NCI-H1694 (cell line): ENCODE results near the gene DGCR2.
"Not testable (repeated sequence)": the region's sequence is repeated elsewhere in the genome, so short reads cannot be mapped to it uniquely, and the experiment has no call there.

ENCODE experiments used
- DNase-seq: peaks from one replicate; lab custom pipeline; 2025; lab: John Stamatoyannopoulos, UW

The DGCR2 gene

GRCh38 chr22:19041704-19042074, 80.5 kb downstream of the DGCR2 start:
- DNase-seq: no peak

- DNase-seq: no peak
Observed at GRCh38 chr22:19040888-19041703, 81.1 kb downstream of the DGCR2 start.

DNA sequence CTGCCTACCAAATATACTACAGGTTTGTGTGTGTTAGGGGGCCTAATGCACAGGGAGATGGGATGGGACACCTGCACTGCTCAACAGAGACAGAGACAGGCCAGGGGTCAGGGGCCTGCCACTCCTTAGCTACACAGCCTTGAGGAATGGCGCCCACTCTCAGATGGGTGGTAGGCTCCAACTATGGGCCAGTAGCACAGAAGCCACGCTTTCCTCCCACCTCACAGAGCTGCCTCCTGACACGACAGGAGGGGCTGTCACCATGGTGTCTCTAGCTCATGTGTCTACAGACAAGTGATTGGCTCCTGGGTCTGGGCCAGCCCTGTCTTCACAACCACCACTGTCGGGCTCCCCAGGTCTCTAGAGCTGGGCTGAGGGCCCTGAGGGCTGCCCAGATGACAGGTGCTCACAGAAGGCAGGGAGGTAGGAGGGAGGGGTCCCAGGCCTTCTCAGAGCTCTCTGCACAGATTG, 81.8 kb downstream of the DGCR2 start:
- no peak for DNase-seq

DNA sequence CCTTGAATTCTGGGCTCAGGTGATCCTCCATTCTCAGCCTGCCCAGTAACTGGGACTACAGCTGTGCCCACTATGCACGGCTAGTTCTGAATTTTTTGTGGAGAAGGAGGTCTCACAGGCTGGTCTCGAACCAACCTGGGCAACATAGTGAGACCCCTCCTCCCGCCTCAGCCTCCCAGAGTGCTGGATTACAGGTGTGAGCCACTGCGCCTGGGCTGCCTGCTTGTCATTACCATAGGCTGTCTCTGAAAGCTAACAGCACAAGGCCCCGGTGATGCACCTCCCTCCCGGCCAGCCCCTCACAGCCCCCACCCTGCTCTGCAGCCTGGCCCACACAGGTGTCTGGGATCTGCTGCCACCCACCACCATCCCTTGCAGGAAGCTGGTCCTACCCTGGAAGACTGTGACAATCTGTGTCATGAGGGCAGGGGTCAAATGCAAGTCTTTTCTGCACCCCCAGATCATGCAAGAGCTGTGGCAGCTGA, 82.4 kb downstream of the DGCR2 start:
- no peak for DNase-seq

GRCh38 chr22:19039448-19039780, 82.8 kb downstream of the DGCR2 start:
- no peak for DNase-seq

GRCh38 chr22:19038728-19039447, 83.3 kb downstream of the DGCR2 start:
- no peak for DNase-seq

DNA sequence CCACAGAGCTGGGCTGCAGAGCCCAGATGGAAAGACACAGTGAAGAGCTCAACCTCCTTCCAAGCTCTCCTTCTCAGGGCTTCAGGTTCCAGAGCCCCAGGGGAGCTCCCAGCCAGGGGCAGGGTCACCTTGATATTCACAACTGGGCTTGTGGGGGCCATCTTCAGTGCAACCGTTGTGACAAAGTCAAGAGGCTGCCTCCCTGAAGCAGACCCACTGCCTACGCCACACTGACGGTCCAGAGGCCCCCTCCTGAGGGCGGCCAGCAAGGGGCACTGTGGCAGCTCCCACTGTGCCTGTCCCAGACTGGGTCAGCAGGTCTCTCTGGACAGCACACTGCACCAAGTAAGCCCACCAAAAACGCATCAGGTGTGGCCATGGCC, 84.1 kb downstream of the DGCR2 start:
- no peak for DNase-seq

DNA sequence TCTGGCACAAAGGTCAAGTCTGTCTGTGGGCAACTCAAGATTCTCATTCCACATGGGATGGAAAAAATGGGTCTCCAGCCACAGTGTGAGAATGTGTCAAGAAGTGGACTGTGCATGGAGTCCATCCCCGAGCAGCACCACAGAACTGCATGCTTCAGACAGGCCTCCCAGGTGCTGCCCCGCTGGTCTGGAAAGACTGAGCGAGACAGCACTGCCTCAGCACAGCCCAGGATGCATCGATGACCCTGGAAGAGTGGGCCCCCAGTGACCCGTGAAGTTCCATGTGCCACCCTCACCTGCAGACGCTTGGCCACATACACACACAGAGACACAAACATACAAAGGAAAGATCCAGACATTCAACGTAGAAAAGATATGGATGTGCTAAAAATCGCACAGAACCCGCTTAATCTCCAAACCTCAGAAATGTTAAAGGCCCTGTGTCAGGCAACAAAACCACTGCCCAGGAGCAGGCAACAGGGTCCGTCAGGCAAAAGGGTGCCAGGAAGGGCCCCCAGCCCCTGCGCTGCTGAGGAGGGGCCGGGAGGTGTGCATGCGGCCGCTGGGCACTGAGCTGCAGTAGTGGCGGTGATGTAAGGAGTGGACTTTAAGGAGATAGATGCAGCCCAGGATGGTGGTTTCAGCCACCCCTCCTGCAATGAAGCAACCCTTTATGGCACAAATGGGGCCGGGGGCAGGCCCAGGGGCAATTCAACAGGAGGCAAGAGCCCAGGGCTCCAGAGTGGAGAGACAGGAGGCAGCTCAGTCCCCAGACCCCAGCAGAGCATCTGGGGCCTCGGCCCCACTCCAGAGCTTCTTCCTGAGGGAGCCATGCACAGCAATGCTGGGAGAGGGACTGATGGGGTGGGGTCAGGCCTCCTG, 84.7 kb downstream of the DGCR2 start:
- DNase-seq: no peak

DNA sequence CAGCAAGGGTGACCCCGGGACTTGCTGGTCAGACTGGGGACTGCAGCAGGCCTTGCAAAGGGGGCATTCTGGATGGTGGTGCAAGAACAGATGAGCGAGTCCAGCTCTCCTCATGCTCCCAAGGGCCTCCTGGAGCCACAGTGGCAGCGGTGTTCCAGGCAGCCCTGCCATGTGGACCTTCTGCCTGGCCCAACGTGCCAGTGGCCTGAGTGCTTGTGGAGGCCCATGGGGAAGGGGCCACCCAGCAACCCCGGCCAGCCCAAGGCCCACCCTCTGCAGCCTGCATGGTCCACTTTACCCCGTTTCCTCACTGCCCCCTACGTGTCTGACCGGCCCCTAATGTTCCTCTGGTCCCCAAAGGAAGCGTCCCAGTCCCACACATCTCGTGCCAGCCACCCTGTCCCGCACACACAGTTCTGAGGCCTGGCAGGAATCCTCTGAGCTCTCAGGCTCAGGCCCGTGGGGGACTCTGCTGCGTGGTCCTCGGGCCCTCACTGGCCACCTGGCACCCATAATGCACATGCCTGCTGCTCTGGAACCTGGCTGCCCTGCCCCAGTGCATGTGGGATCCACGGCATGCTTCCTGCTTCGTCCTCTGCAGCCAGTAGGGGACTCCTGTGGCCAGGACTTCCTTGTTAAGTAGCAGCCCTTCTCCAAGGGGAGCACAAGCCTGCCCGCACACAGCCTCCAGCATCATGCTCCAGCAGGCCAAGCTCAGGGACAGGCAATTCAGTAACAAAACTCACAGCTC, 85.5 kb downstream of the DGCR2 start:
- DNase-seq: no peak

GRCh38 chr22:19036229-19036522, 86.0 kb downstream of the DGCR2 start:
- DNase-seq: no peak

GRCh38 chr22:19035474-19036228, 86.6 kb downstream of the DGCR2 start:
- peak; percentile 66 for DNase-seq

GRCh38 chr22:19035126-19035473, 87.1 kb downstream of the DGCR2 start:
- DNase-seq: not testable (repeated sequence)

GRCh38 chr22:19034724-19035120, 87.5 kb downstream of the DGCR2 start:
- DNase-seq: not testable (repeated sequence)

DNA sequence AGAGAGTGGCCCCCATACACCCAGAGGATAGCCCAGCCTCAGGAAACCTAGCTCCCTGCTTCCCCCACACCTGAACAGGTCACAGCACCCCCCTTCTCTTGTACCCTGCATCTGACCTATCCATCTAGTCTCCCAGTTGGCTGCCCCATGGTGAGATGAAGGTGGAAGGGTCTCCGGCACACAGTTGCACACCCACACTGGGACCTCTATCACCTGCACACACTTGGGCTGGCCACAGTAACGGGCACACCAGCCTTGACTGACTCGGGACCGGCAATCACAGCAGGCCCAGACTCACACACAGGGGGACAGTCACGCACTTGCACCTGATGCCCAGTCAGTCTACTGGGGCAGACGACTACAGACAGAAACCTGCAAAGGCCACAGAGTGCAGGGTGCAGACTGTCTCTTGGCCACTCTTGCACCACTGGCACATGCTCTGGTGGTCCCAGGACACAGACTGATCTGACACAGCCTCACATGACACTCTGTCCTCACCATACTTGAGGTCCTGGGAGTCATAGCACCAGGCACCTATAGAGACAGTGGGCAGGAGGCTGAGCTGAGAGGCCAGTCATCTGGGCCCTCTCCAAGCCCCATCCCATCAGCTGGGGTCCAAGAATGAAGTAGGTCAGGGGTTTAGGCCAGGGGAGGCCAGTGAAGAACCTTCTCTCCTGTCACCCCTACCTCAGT, 88.0 kb downstream of the DGCR2 start:
- not testable (repeated sequence) for DNase-seq

- not testable (repeated sequence) for DNase-seq
Observed at GRCh38 chr22:19033568-19033905, 88.7 kb downstream of the DGCR2 start.

- DNase-seq: not testable (repeated sequence)
Observed at GRCh38 chr22:19032898-19033567, 89.2 kb downstream of the DGCR2 start.

DNA sequence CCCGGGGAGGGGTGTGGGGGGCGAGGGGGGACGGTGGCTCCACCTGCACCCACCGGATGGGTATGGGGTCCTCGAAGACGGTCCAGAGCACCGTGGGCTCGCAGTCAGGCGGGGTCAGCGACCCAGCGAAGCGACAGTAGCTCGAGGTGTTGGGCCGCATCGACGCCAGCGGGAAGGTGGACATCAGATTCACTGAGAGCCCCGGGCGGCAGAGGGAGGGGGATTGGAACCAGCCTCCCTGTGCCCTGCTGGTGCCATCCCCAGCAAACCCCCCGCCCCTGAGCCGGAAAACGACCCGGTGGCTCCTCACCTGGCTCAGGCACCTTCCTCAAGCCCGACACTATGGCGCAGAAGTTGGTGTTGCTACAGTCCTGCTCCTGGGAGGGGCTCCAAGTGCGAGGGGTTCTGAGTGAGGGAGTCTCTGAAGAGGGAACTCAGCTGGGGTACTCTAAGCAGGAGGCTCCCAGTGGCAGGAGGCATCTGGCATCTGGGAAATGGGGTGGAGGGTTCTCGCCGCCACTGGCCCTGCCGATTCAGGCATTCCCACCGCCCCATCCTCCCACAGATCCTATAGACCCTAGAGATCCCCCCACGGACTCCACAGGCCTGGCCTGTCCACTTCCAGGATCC, 89.9 kb downstream of the DGCR2 start:
- not testable (repeated sequence) for DNase-seq

DNA sequence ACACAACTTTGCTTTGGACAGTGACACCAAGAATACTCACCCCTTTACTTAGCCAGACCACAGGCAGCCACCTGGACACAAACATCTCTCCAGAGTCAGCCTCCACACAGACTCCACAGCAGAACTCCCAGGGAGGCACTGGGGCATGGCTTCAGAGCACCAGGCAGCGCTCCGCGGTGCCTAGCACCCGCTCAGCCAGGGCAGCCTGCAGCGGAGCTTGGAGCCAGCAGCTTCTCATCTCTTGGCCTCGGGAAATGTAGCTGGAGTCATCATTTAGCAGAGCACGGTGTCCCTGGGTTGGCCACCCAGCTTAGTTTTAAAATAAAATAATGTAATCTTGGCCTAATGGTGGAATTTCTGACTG, 91.3 kb downstream of the DGCR2 start:
- DNase-seq: not testable (repeated sequence)

DNA sequence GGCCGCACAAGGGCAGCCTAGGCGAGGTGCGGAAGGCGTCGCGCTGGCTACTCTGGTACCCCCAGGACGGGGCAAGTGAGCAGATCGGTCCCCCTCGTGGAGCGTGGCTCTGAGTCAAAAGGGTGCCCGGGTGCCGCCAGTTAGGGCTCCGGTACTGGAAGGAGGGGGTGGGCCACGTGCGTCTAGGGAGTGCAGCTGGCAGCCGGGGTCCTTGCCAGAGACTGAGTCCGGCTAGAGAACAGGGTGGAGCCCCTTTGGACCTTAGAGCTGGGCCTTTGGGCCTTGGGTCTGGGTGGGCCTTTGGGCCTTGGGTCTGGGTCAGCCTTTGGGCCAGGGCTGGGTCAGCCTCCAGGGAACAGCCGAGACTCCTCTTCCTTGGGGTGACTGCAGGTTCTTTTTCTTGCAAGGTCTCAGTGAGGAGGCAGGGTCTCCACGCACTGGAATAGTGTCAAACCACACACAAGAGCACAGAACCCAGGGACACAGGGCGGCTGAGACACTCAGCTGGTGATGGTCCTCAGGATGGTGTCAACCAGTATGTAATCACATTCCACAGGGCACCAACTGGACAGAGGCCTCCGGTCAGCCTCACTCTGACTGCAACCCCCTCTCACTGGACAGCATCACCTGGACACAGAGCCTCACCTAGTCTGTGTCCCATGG, 91.9 kb downstream of the DGCR2 start:
- DNase-seq: not testable (repeated sequence)
